Endothelial cell of umbilical vein (primary cell): Measurements from ENCODE around the gene FNIP2. TPM values are rescaled to one million over a fixed set of nuclear protein-coding genes. Genes with fewer than 3 reads are reported as not detected.

ENCODE experiments used
- BruUV-seq: library from RNA; stranded (reverse); fragments of 400-500 nt; replicated peaks from 2 replicates; lab custom pipeline; 2021; lab: Mats Ljungman, UMichigan
- CTCF ChIA-PET: fragments of 300-600, 350-600 bp; sonication (Branson Sonifier 250); formaldehyde crosslinking; loops from one replicate; lab custom pipeline; 2021; ENCODE audit warnings: antibody characterized with exemption, inconsistent platforms; lab: Charles Lee
- POLR2A ChIA-PET: fragments of 300-600, 350-600 bp; sonication (Branson Sonifier 250); formaldehyde crosslinking; loops from one replicate; lab custom pipeline; 2021; ENCODE audit warnings: antibody characterized with exemption, inconsistent platforms; lab: Charles Lee
- DNase-seq: peaks from one replicate; pipeline ENCODE4 v3.0.0-alpha.2; 2011; ENCODE audit warnings: low read depth, low spot score
- FAIRE-seq: peaks from 2 replicates; lab custom pipeline; 2011; peaks lifted over from hg19 to GRCh38; lab: Jason Lieb, UNC
- H2AFZ ChIP-seq: 2 replicates; pipeline ENCODE4 v1.6.0; 2012; ENCODE audit warnings: low read depth, low read length, control low read depth, inconsistent platforms
- H3K27ac ChIP-seq: 2 replicates; pipeline ENCODE4 v1.5.1; 2011; ENCODE audit warnings: low read depth, mild to moderate bottlenecking, control low read depth, low read length, moderate library complexity; ENCODE audit not compliant: insufficient read depth
- H3K27me3 ChIP-seq, 2 experiments: 2 replicates each; pipeline versions ENCODE4 v1.6.0 to v1.6.1; 2011; ENCODE audit warnings: low read length in 2 of 2, mixed read lengths in 1 of 2; ENCODE audit not compliant: control insufficient read depth in 2 of 2, insufficient read depth in 2 of 2
- H3K36me3 ChIP-seq, 2 experiments: 2 replicates in 1 of 2; 3 replicates in 1 of 2; pipeline ENCODE4 v1.5.1; 2011; ENCODE audit warnings: low read length in 2 of 2, mild to moderate bottlenecking in 1 of 2, moderate library complexity in 1 of 2; ENCODE audit not compliant: control insufficient read depth in 2 of 2, insufficient read depth in 2 of 2; ENCODE audit errors: extremely low read depth in 1 of 2
- H3K4me1 ChIP-seq: 3 replicates; pipeline ENCODE4 v1.5.1; 2011; ENCODE audit warnings: mild to moderate bottlenecking, low read length; ENCODE audit not compliant: control insufficient read depth, insufficient read depth; ENCODE audit errors: extremely low read depth
- H3K4me2 ChIP-seq: 2 replicates; pipeline ENCODE4 v1.6.1; 2011; ENCODE audit warnings: low read length, control low read depth, mixed read lengths; ENCODE audit not compliant: insufficient read depth
- H3K4me3 ChIP-seq, 3 experiments: fragments of 200-600 bp in 1 of 3; sonication (generic), shearing (Covaris generic) in 1 of 3; replicated peaks in 1 of 3; 2 replicates each; pipeline ENCODE4 v1.5.1; 2011 to 2016; ENCODE audit warnings: control low read depth in 3 of 3, low read length in 3 of 3, mild to moderate bottlenecking in 2 of 3, inconsistent platforms in 1 of 3, low read depth in 1 of 3, moderate library complexity in 1 of 3; ENCODE audit not compliant: insufficient read depth in 1 of 3
- H3K79me2 ChIP-seq: 2 replicates; pipeline ENCODE4 v1.6.0; 2012; ENCODE audit warnings: low read length, inconsistent platforms; ENCODE audit not compliant: control insufficient read depth, insufficient read depth
- H3K9ac ChIP-seq: replicated peaks from 2 replicates; pipeline ENCODE3; 2011; ENCODE audit warnings: low read length, control low read depth; ENCODE audit not compliant: insufficient read depth; ENCODE audit errors: extremely low read depth
- H3K9me1 ChIP-seq: replicated peaks from 3 replicates; pipeline ENCODE4 v1.6.0; 2011; ENCODE audit warnings: mild to moderate bottlenecking, low read length; ENCODE audit not compliant: control insufficient read depth, insufficient read depth; ENCODE audit errors: extremely low read depth
- H3K9me3 ChIP-seq: replicated peaks from 2 replicates; pipeline ENCODE4 v1.5.1; 2012; ENCODE audit warnings: low read length, inconsistent platforms; ENCODE audit not compliant: control insufficient read depth, insufficient read depth
- H4K20me1 ChIP-seq: replicated peaks from 2 replicates; pipeline ENCODE3; 2011; ENCODE audit warnings: mild to moderate bottlenecking, low read length; ENCODE audit not compliant: control insufficient read depth, insufficient read depth; ENCODE audit errors: extremely low read depth
- EZH2 ChIP-seq: IDR thresholded peaks from 2 replicates; pipeline ENCODE4 v1.6.1; 2012; ENCODE audit warnings: borderline replicate concordance, low read depth, mild to moderate bottlenecking, moderate library complexity, low read length, inconsistent platforms; ENCODE audit not compliant: severe bottlenecking
- FOS ChIP-seq: IDR thresholded peaks from 2 replicates; pipeline ENCODE4 v1.6.1; 2011; ENCODE audit warnings: mild to moderate bottlenecking, low read length, moderate library complexity, borderline replicate concordance; ENCODE audit not compliant: insufficient read depth
- GATA2 ChIP-seq: IDR thresholded peaks from 2 replicates; pipeline ENCODE4 v1.7.0; 2011; ENCODE audit warnings: low read depth, mild to moderate bottlenecking, moderate library complexity, mixed read lengths, low read length; ENCODE audit not compliant: insufficient read length, insufficient read depth
- JUN ChIP-seq: IDR thresholded peaks from 2 replicates; pipeline ENCODE4 v1.6.1; 2011; ENCODE audit warnings: borderline replicate concordance, low read depth; ENCODE audit not compliant: insufficient read length, insufficient read depth
- MYC ChIP-seq: IDR thresholded peaks from one replicate; pipeline ENCODE4 v1.6.1; 2011; ENCODE audit warnings: mild to moderate bottlenecking, low read depth, low read length
- POLR2A ChIP-seq: IDR thresholded peaks from 2 replicates; pipeline ENCODE4 v1.6.1; 2012; ENCODE audit warnings: low read depth, mild to moderate bottlenecking, control low read depth, low read length
- POLR2AphosphoS5 ChIP-seq: IDR thresholded peaks from 2 replicates; pipeline ENCODE4 v1.6.1; 2012; ENCODE audit warnings: low read depth, mild to moderate bottlenecking, control low read depth, low read length, moderate library complexity; ENCODE audit not compliant: insufficient read depth
- dilution Hi-C: fragments of 300-500 bp; cut with MboI; formaldehyde crosslinking; loops from one replicate; pipeline ENCODE4 v1.15.0; 2019; ENCODE audit warnings: low sequenced_read_pairs; ENCODE audit not compliant: extremely low pct_ligation_motif_present
- intact Hi-C: fragments of 100-400 bp; cut with micrococcal nuclease; formaldehyde crosslinking; loops from one replicate; pipeline ENCODE4 v1.10.0; 2022
- polyA plus RNA-seq, 4 experiments: library from polyadenylated mRNA; depleted of rRNA in 3 of 4; stranded (reverse) in 3 of 4; unstranded in 1 of 4; fragments of >200 nt; gene quantifications; 2 replicates each; pipeline versions ENCODE4 v1.2.1 to v1.2.3, GENCODE V29; 2011 to 2012; ENCODE audit warnings: missing spikeins in 1 of 4
- total RNA-seq: library from RNA; stranded (reverse); gene quantifications from 2 replicates; pipeline ENCODE4 v1.2.3, GENCODE V29; 2021
- TF ChIP-seq, protein P1 (sequence below): IDR thresholded peaks from 2 replicates; pipeline ENCODE4 v1.6.1; 2011; ENCODE audit not compliant: insufficient read depth, insufficient read length
- TF ChIP-seq, protein P2 (sequence below), 2 donors: IDR thresholded peaks; 1 replicate in 1 of 2; 2 replicates in 1 of 2; pipeline ENCODE4 v1.5.1; 2011; ENCODE audit warnings: low read length in 2 of 2, mild to moderate bottlenecking in 2 of 2, moderate library complexity in 2 of 2, control low read depth in 1 of 2, inconsistent platforms in 1 of 2, low read depth in 1 of 2; ENCODE audit not compliant: insufficient read depth in 1 of 2; ENCODE audit errors: extremely low read depth in 1 of 2

FNIP2 gene
- total and polyA plus RNA-seq, 2 donors (not counting 3 experiments of a cell fraction or from before 2014, with no cell fraction given): 4.5 to 14.4 TPM

DNA sequence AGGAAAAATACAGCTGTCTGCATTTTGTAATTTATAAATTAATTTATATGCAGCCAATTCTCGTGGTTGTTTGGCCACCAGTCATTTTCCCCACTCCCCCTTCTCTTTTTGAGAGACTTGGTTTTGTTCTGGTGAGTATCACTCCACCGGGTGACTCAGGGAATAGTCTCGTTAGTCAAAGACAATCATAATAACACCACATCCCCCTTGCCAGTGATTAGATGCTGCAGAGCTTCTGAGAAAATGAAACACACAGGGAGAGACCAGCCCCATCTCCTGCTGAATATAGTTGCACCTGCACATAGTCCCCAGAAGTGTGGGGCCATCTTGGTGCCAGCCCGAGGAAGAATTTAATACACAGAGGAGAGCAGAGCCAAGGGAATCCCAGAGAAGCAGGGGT is 8.0 kb upstream of the FNIP2 start:
- intact Hi-C loops: no loop called here
- Histone ChIP-seq H3K9ac (no peak overlapping the region), H3K9me3 (no peaks in the 10 kb centered on the region), H3K27ac (no peak overlapping the region), H3K4me3 (no peak overlapping the region), H4K20me1 (no peaks in the 10 kb centered on the region), H3K79me2 (no peaks in the 10 kb centered on the region), H2AFZ (no peak overlapping the region), H3K4me1 (no peaks in the 10 kb centered on the region), H3K4me2 (no peak overlapping the region), H3K27me3 (no peaks in the 10 kb centered on the region), H3K36me3 (no peaks in the 10 kb centered on the region), H3K9me1 (no peaks in the 10 kb centered on the region)
- TF ChIP-seq GATA2 (no peak), EZH2 (no peak), FOS (no peak), MYC (no peak), POLR2A (no peak), POLR2AphosphoS5 (no peak), JUN (no peak)
- TF ChIP-seq, protein P1, sequence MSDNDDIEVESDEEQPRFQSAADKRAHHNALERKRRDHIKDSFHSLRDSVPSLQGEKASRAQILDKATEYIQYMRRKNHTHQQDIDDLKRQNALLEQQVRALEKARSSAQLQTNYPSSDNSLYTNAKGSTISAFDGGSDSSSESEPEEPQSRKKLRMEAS: no peak
- TF ChIP-seq, protein P2, sequence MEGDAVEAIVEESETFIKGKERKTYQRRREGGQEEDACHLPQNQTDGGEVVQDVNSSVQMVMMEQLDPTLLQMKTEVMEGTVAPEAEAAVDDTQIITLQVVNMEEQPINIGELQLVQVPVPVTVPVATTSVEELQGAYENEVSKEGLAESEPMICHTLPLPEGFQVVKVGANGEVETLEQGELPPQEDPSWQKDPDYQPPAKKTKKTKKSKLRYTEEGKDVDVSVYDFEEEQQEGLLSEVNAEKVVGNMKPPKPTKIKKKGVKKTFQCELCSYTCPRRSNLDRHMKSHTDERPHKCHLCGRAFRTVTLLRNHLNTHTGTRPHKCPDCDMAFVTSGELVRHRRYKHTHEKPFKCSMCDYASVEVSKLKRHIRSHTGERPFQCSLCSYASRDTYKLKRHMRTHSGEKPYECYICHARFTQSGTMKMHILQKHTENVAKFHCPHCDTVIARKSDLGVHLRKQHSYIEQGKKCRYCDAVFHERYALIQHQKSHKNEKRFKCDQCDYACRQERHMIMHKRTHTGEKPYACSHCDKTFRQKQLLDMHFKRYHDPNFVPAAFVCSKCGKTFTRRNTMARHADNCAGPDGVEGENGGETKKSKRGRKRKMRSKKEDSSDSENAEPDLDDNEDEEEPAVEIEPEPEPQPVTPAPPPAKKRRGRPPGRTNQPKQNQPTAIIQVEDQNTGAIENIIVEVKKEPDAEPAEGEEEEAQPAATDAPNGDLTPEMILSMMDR (IDR thresholded peaks at IDR 0.05; ENCODE audit: extremely low read depth in 1 of 2, insufficient read depth in 1 of 2, low read depth in 1 of 2, low read length in 2 of 2): no peak
- dilution Hi-C loops: no loop called here
- BruUV-seq: no TSS peak
- ChIA-PET POLR2A (no interaction called here), CTCF (no interaction called here)
- no peak for FAIRE-seq
- DNase-seq: no peak
